IPS-NIHi7 (cell line): Measurements from ENCODE around the gene DCST2.
A peak's percentile ranks its signal among the peaks of the same experiment; 100 is the strongest.

Experiments
- DNase-seq: peaks from one replicate; pipeline ENCODE4 v3.0.0; 2012; ENCODE audit warnings: mixed read lengths; ENCODE audit errors: extremely low spot score

Gene DCST2

DNA sequence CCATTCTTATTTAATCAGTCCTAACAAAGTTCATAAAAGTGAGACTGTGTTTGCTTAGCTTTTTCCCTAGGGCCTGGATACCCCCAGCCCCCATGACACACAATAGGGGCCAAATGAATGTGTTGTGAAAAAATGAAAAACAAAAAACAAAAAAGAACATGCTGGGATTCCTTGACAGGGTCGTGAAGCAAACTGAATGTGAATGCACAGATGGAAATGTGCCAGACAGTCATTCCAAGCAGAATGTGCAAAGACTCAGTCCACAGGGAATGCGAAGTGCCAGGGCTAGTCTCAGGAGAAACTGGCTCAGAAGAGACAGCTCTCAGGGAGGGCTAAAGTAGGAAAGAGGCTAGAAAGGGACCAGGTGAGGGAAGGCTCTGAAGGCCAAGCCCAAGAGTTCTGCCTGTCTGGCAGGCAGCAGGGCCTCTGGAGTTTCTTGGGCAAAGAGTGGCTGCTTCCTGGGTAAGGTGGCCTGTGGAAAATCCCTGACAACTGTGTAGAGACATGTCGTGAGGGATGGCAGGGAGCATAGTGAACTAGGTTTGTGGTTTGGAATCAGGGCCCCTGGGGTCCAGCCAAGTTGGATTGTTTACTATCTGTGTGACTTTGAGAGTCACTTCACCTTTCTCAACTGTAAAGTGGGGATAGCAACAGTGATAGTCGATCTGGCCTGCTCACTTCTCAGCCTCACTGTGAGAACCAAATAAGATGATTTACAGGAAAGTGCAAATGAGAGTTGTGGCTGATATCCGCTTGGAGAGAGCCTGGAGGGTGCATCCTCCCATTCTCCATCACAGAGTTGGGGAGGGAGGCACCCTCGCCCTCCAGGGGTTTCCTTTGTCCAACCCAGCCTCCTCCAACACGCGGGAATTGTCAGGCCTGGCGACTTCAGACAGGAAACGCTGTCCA lies 16.3 kb upstream of the DCST2 start:
- no peak for DNase-seq

DNA sequence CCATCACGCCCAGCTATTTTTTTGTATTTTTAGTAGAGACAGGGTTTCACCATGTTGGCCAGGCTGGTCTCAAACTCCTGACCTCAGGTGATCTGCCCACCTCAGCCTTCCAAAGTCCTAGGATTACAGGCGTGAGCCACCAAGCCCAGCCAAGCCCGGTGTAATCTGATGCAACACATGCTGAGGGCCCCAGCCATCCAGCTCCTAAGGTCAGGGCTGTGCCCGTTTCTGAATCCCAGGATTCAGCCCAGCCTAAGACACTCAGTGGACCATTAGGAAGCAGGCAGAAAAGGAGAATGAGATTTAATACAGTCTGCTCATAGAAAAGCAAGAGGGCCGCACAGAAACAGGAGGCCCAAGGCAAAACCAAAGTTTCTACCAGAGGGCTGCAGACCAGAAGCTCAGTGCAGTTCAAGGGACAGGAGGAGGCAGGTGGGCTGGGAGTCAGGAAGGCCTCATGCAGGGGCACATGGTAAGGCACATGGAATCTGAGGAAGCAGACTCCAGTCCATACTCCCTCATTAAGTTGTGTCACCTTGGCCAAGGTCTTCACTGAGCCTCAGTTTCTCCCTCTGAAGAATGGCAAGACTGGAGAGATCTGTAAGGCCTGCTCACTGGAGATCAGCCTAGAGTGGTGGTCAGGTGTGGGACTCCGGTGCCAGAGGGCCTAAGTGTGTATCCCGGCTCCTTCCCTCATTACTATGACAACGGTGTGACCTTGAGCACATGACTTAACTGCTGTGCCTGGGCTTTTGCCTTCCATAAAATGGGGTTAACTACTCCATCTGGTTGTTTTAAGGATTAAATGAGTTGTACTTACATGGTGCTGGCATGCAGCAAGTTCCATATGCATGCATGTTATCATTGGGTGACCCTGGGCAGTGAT lies 15.1 kb upstream of the DCST2 start:
- no peak for DNase-seq

DNA sequence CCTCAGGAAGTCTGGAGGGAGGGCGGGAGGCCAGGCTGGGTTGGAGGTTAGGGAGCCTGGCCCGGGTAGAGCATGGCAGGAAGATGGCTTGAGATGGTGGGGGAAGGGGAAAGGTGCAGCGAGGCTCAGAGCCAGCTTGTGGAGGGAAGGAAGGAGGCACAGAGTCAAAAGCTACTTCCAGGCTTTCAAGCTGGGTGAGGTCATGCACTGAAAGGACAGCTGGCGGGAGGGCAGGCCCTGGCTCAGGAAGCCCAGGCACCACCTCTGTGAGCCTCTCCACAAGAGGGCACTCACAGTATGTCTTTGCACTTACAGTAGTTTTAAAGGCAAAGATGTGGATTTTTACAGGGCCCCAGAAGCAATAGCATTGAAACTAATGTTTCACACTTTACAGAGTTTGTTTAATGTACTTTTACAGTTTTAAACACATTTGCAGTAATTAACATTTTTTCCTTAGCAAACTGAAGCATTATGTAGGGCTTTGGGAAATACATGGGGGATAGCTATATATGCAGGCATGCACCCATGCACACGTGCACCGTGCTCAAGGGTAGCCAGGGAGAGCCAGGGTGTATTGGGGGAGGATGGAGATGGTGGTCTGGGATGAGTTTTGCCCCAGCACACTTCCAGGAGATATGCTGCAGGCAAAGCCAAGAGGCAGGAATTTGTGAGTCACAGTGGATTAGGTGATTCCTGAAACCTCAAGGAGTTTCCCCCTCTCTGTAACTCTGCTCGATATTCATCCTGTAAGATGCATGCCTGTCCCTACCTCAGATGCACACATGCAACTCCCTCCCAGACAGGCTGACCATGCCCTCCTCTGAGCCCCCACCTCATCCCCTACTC lies 11.5 kb upstream of the DCST2 start:
- peak; percentile 92 for DNase-seq

DNA sequence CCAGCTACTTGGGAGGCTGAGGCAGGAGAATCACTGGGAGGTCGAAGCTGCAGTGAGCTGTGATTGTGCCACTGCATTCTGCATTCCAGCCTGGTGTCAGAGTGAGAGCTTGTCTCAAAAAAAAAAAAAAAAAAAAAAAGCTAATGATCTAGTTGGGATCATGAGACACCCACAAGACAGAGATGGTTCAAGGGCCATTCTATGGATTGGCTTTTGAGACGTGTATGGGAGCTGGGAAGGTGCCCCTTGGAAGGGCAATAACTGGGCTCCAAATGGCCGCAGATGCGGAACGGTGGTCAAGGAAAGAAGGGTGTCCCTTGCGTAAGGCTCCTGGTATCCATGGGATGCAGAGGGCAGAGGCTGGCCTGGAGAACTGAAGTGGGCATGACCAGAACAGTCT lies 10.8 kb upstream of the DCST2 start:
- no peak for DNase-seq

DNA sequence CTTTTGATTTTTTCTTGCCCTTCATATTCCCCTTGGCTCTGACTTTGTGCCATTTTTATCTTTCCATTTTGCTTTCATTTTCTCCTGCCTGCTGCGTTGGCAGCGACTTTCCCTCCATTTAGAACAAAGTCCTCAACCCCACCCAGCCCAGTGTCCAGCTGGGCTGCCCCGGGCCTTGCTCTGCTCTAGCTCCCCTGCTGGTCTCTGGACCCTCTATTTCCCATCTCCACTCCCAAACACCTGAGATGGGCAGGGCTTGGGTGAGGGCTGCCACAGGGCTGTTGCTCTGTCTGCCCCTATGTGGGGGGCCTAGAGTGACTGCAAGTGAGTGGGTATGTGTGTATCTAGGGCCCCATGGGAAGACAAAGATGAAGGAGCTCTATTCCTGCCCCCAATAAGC lies 10.2 kb upstream of the DCST2 start:
- no peak for DNase-seq

DNA sequence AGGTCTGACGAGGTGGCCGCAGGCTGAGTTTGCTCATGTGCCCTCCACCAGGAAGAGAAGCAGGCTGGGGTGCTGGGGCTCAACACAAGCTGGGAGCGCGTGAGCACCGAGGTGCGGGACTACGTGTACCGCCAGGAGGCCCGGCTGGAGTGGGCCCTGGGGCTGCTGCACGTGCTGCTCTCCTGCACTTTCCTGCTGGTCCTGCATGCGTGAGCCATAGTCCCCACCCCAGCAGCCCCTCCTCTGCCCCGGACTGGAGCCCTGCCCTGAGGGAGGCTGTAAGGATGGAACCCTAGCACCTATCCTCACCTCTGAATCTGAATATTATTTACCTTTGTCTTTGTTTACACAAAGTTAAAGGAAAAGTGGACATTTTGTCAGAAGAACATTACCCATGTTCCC lies 9.7 kb upstream of the DCST2 start:
- DNase-seq: no peak

DNA sequence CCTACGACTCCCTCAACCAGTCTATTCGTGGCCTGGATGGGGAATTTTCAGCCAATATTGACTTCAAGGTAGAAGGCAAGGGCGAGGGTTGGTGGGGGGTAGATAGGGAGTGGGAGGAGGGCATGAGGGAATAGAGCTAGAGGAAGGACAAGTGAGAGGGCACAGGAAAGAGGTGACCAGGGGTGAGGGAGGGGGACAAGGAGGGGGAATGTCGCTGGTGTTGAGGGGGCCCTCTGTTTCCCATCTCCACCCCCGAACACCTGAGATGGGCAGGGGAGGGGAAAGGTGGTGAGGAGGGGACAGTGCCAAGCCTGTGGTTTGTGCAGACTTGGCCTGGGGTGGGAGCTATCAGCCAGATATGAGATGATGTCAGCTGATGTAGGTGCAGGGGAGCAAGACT lies 9.2 kb upstream of the DCST2 start:
- no peak for DNase-seq

DNA sequence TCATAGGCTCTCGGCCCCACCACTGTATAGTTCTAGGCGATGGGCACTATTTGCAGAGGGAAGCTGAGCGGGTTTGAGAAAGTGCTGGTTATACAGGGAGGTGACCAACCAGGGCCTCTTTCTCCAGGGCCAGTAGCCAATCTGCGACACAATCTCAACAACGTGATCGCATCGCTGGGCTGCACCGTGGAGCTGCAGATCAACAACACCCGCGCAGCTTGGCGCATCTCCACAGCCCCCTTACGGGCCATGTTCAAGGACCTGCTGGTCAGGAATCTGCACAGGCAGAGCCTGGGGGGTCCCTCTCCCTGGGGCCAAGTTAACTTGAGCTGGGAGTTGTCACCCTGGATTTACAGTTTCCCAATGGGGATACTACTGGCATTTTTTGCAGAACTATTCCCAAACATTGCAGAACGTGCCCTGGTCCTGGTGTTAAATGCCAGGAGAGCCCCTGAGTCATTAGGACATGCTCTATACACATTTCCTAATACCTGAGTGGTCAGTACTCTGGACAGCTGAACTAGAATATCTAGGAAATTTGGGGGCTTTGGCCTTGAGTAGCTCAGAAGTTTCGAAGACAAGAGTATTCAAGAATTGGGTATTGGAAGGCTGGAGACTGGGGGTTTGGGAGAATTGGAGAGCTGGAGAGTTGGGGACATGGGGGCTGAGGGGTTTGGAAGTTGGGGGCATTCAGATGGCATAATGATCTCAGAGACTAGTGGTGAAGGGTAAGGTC lies 6.9 kb upstream of the DCST2 start:
- no peak for DNase-seq

DNA sequence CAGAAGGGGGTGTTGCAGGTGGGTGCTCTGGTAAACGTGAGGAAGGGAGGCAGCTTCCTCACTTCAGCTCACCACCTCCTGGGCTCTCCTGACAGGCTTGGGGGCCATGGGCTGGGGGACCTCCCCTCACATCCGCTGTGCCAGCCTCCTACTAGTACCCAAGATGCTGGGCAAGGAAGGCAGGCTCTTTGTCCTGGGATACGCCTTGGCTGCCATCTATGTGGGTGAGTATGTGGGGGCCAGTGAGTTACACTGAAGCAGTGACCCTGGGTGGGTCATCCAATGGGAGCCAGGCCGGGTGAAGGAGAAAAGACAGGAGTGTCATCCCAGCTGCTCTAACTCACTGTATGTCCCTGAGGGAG lies 5.7 kb upstream of the DCST2 start:
- DNase-seq: no peak

DNA sequence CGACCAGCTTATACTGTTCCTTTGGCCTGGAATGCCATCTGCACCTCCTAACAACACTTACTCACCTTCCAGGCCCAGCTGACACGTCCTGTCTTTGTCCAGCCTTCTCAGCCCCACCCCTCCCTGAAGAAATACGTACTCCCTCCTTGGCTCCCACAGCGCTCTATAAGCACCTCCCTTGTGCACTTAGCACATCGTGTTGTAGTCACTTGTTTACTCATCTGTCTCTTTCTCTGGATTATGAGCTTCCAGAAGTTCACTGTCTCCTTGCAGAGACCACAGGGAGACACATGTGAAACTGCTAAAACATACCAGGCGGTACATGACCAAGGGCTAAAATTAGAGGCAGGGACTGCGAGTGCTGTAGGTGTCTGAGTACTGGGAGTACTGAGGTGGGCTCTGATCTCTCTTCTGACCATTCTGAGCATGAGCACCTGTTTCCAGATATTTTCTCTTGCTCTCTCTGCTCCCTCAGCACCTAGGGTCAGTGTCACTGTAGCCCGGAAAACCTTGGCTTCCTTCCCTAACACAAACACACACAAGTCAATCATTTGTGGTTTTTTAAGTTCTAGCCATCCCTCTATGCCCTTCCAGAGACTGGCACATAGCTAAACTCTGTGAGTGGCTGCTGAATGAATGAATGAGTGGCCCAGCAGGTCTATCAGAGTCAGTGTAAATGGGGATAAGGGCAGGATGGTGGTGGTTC lies 5.2 kb upstream of the DCST2 start:
- no peak for DNase-seq

DNA sequence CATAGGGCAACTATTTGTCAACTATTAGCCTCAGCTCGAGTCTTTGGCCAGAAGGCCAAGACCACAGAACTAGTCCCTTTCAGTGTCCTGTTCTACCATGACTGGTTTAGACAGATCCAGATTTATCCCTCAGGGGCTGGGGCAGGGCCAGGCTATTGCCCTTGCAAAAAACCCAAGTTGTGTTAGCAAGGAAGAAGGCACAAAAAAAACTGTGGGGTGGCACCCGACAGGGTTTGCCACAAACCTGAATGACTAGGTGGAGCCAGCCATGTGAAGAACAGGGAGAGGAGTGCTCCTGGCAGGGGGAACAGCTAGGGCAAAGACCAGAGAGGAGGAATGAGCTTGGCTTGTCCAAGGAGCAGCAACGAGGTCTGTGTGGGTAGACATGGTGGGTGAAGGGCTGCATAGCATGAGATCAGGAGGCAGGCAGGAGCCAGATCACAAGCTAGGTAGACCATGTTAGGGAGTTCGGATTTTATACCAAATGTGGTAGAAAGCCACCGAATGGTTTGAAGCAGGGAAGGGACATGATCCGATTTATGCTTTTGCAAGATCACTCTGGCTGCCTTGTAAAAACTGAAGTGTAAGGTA lies 4.4 kb upstream of the DCST2 start:
- no peak for DNase-seq

DNA sequence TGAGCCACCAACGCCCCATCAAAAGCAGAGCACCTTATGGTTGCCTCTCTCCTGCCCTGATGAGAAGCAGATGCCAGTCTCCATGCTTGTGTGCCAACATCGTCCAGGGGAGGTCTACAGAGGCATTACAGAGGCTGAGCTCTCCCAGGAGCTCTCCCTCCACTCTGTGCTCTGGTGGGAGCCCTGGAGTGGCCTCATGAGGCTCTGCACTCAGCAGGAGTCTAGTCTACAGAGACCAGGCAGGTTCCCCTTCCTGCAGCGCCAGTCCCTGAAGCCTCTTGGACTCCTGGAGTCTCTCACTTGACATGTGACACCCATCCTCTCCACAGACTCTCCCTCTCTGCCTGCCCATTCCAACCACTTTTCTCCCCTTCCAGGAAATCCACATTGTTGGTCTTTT lies 3.5 kb upstream of the DCST2 start:
- DNase-seq: no peak

DNA sequence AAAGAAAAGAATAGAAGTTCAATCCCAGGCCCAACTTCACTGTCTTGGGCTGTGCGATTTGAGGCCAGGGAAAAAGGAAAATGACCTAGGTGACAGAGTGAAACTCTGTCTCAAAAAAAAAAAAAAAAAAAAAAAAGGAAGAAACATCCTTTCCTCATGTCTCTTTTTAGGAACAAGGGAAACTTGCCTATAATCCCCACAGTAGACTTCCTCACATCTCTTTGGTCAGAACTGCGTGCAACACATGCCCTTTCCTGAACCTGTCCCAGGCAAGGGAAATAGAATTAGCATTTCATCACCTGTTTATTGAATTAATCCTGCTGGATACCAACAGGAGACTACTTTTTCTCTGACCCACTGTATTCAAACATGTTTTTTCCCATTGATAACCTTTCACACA lies 2.4 kb upstream of the DCST2 start:
- no peak for DNase-seq

DNA sequence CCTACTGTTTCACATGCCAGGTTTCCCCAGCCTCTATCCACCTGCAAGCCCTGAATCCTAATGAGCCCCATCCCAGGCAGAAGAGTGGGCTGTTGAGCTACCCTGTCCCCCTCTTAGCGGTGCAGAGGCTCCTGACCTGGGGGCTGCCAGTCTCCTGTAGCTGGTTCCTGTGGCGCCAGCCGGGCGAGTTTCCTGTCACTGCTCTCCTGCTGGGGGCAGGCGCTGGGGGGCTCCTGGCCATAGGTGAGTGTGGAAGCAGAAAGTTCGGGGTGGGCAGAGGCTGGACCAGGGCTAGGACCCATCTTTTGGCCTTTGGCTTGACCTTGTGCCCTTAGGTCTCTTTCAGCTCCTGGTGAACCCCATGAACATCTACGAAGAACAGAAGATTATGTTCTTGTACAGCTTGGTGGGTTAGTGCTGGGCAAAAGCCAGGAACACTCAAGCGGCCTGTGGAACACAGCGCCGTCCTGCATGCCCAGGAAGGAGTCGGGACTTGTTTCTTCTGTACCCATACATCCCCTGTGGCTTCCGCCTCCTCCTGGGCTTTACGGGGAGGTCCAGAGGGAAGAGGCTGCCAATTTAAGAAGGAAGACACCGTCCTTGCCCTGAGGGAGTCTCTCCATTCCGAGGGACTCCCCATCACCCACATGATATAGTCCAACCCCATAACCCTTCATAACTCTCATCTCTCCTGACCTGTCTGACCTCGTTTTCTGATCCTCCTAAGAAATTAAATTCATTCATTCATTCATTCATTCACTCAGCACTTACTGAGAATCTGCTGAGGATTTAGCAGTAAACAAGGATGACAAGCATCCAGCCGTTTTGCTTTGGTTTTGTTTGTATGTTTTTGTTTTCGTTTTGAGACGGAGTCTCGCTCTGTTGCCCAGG lies 982 bp upstream of the DCST2 start:
- no peak for DNase-seq

DNA sequence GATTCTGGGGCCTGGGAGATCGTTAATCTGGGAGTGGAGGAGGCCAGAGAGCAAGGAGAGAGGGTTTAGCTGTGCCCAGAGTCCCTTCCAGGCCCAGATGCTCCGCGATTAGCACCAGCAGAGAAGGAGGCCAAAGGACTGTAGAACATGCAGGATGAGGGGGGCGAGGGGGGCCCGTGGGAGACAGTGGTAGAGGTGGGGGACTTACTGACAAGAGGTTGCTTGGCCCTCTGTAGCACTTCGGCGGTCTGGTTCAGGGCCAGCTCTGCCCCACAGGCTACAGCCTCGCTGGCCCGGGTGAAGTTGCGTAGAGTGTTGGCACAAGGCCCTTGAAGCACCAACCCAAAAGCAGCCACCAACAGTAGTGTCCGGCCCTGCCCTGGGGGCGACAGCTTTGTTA lies 695 bp downstream of the DCST2 start:
- no peak for DNase-seq

DNA sequence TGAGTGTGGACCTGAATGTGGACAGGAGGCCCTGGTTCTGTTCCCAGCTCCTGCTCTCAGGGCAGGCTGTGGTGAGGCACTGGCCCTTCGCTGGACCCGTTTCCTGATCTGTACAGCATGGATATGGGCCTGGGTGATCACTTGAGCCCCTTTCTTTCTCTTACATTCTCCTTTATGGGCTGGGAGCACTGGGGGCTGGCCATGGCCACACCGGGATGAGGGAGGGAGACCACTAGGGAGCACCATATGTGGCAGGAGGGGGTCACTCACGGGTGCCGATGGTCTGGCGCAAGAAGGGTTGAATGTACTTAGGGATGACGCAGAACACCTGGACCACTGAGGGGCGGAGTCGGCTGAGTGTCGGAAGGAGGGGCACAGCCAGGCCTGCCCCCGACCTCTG lies 2.7 kb downstream of the DCST2 start:
- DNase-seq: no peak

DNA sequence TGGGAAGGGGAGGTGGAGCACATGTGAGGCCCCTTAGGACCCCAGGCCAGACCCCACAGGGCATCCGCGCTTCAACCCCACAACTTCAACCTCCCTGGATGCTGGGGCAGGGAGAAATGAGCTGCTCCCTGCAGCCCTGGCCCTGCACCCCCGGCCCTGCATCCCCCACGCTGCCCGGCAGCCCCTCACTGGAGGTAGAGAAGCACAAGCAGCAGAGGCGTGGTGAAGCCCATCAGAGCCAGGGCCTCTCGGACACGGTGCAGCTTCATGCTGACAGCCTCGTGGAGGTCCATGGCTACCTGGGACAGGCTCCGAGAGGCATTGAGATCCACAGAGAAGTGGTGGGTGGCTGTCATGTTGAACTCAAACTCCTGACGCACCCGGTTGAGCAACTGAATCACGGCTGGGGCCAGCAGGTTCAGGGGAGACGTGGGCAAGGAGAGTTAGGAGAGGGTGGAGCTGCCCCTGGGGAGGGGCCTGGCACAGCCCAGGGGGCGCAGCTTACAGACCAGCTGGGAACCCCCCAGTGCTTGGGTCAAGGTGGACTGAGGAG lies 3.3 kb downstream of the DCST2 start:
- no peak for DNase-seq

DNA sequence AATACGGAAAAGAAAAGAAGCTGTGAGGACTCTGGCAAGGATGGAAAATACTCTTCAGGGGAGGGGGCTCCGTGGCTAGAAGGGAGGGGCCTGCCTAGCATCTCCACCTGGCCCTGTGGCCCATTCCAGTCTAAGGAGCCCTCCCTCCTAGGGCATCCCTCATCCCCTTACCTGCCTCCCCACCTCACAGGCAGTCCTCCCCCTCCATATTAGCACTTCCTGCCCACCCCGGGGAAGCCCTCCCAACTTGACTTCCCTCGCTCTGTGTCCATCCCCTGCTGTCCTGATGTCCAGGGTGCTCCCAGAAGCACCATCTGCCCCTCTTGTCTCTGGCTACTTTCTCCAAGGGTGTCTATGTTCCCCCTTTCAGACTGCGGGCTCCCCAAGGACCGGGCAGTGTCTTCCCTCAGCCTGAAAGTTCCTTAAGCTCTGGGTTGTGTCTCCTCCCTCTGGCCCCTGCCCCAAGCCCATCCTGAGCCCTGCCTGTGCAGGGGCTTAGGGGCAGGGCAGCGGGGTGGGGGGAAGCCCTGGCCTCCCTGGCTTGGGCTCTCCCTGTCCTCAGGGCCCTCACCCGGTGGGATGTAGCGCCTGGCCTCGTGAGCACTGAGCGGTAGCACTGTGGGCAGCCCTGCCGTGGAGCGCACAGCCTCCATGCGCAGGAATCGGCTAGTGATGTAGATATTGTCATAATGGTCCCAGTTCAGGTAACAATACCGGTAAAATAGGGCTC lies 3.9 kb downstream of the DCST2 start:
- no peak for DNase-seq
